Large intestine (tissue), 3 donors: Measurements from ENCODE around the gene RTN4. TPM values are rescaled to one million over a fixed set of nuclear protein-coding genes. Genes with fewer than 3 reads are reported as not detected.

Experiments used
- DNase-seq, 2 donors: peaks; one replicate each; pipeline versions ENCODE4 v3.0.0 to v3.0.0-alpha.2; 2013
- H3K27ac ChIP-seq: one replicate; pipeline ENCODE4 v1.5.1; 2013; ENCODE audit warnings: low read length
- H3K27me3 ChIP-seq: 2 replicates; pipeline ENCODE4 v1.6.1; 2013; ENCODE audit warnings: low read length; ENCODE audit not compliant: control insufficient read depth, insufficient read depth
- H3K36me3 ChIP-seq: 2 replicates; pipeline ENCODE4 v1.6.1; 2013; ENCODE audit warnings: low read length; ENCODE audit not compliant: control insufficient read depth, insufficient read depth
- H3K4me1 ChIP-seq: one replicate; pipeline ENCODE4 v1.6.1; 2013; ENCODE audit warnings: low read length; ENCODE audit not compliant: control insufficient read depth, insufficient read depth
- H3K4me3 ChIP-seq: one replicate; pipeline ENCODE4 v1.5.1; 2013; ENCODE audit warnings: low read length
- H3K9me3 ChIP-seq: one replicate; pipeline ENCODE4 v1.6.1; 2013; ENCODE audit warnings: mild to moderate bottlenecking, low read depth, low read length, moderate library complexity; ENCODE audit not compliant: control insufficient read depth
- WGBS: methylation state at CpG from one replicate; pipeline ENCODE4 v1.1.5; 2013; ENCODE audit warnings: low lambda C conversion rate; ENCODE audit not compliant: insufficient coverage; 5-methylcytosine and 5-hydroxymethylcytosine counted together
- polyA plus RNA-seq: library from polyadenylated mRNA; unstranded; fragments of 120-200 nt; gene quantifications from one replicate; pipeline ENCODE4 v1.2.1, GENCODE V29; 2013

The RTN4 gene
- polyA plus RNA-seq, 1 donor = 259 TPM

- peaks cover 12% of the 10 kb centered on the region for H3K36me3 ChIP-seq
- H3K27me3 ChIP-seq = no peaks in the 10 kb centered on the region
- 93% methylated on average over 3 of the region's 8 CpGs for WGBS
- H3K27ac ChIP-seq = no peak overlapping the region
- peaks cover 18% of the 10 kb centered on the region for H3K4me1 ChIP-seq
- DNase-seq = no peak
- H3K9me3 ChIP-seq = no peaks in the 10 kb centered on the region
- no peak overlapping the region for H3K4me3 ChIP-seq
These were observed 86.0 kb downstream of the RTN4 start for GRCh38 chr2:54964271-54964670.

DNA sequence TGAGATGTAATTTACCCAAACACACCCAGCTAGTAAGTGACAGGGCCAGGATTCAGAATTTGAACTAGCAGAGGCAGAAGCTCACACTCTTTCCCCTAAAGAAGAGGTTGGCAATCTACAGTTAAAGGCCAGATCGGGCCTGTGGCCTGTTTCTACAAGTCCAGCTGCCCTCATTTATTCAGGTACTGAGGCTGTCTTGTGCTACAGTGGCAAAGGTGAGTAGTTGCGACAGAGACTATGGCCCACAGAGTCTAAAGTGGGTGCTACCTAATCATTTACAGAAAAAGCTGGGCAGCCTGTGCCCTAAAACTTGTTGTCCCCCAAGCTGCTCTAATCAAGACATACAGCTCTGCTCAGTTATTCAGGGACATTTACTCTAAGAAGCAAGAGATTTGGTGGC, 86.8 kb downstream of the RTN4 start:
- Histone ChIP-seq H3K27ac (peak overlapping the region; percentile 80), H3K4me3 (no peak overlapping the region), H3K27me3 (no peaks in the 10 kb centered on the region), H3K4me1 (peaks cover 18% of the 10 kb centered on the region), H3K36me3 (peaks cover 4% of the 10 kb centered on the region), H3K9me3 (no peaks in the 10 kb centered on the region)
- WGBS = no CpG with 5 or more reads among the region's 2 CpGs
- DNase-seq = peak; percentile 54 to 73

DNA sequence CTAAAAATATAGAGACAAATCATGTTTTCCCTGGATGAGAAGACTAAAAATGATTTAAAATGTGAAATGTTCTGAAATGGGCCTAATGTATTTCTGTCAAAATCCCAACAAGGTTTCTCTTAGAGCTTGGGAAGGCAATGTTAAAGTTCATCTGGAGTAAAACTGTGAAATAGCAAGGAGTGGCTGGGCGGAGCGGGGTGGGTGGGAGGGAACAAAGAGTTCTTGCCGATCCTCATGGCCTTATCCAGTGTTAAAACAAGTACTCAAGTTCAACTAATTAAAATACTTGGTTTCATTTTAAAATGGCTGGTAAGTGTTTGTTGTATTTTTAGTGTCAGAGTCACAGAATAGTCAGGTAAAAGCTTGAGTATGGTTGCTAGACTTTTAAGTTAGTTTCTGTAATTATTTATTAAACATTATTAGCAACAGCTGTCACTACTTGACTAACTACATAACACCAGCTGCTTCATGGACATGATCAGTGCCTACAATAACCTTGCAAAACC, 87.3 kb downstream of the RTN4 start:
- no CpG with 5 or more reads among the region's 3 CpGs for WGBS
- H3K27ac ChIP-seq = peak overlapping the region; percentile 80
- no peaks in the 10 kb centered on the region for H3K9me3 ChIP-seq
- peaks cover 18% of the 10 kb centered on the region for H3K4me1 ChIP-seq
- no peaks in the 10 kb centered on the region for H3K36me3 ChIP-seq
- no peak overlapping the region for H3K4me3 ChIP-seq
- H3K27me3 ChIP-seq = no peaks in the 10 kb centered on the region
- DNase-seq = peak; percentile 26 to 69

DNA sequence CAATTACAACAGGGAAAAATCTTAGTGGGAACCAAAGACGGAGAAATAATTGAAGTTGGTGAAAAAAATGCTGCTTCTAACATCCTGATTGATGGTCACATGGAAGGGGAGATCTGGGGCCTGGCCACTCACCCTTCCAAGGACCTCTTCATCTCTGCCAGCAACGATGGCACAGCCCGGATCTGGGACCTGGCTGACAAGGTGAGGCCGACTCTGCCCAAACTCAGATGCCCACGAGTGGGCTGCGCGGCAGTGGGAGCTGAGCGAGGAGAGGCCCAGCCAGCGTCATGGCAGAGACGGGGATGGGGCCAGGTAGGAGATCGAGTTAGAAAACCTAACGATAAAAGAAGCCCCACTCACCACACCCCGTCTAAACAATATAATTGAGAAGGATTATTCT, 87.7 kb downstream of the RTN4 start:
- Histone ChIP-seq H3K4me1 (peaks cover 18% of the 10 kb centered on the region), H3K9me3 (no peaks in the 10 kb centered on the region), H3K27me3 (no peaks in the 10 kb centered on the region), H3K4me3 (no peak overlapping the region), H3K27ac (peak overlapping the region; percentile 80), H3K36me3 (no peaks in the 10 kb centered on the region)
- no CpG with 5 or more reads among the region's 13 CpGs for WGBS
- DNase-seq = no peak

GRCh38 chr2:54960164-54960563, 90.1 kb downstream of the RTN4 start:
- Histone ChIP-seq H3K27me3 (no peaks in the 10 kb centered on the region), H3K9me3 (no peaks in the 10 kb centered on the region), H3K4me3 (no peak overlapping the region), H3K36me3 (no peaks in the 10 kb centered on the region), H3K27ac (no peak overlapping the region), H3K4me1 (peaks cover 25% of the 10 kb centered on the region)
- DNase-seq = no peak
- no CpG with 5 or more reads among the region's 7 CpGs for WGBS

DNA sequence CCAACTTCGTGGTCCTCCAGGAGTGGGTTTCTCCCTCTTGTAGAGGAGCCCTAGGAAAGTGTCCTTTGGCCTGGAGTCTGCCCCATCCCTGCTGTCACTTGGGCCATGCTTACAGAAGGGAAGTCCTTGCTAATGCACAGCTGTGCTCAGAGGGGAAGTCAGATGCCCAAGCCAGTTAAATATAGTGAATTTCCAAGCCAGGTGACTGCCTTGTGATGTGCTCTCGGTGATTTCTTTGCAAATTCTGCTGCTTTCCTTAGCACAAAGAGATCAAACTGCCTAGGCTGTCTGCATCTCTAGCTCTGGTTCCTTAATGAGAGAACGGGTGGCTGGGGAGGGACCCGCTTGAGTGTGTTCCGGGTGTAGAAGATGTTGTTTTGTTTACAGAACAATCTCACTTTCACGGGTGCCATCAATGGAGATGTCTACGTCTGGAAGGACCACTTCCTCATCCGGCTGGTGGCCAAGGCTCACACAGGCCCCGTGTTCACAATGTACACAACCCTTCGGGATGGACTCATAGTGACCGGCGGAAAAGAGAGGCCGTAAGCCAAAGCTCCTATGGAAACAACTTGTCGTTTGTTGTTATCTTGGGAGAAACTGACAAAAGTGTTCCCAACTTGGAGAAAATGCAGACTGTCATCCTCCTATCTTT, 91.4 kb downstream of the RTN4 start:
- H3K9me3 ChIP-seq = no peaks in the 10 kb centered on the region
- no peaks in the 10 kb centered on the region for H3K27me3 ChIP-seq
- no peak for DNase-seq
- H3K4me3 ChIP-seq = no peak overlapping the region
- no CpG with 5 or more reads among the region's 14 CpGs for WGBS
- H3K4me1 ChIP-seq = peaks cover 23% of the 10 kb centered on the region
- no peaks in the 10 kb centered on the region for H3K36me3 ChIP-seq
- H3K27ac ChIP-seq = no peak overlapping the region

GRCh38 chr2:54957321-54957999, 92.8 kb downstream of the RTN4 start:
- no peaks in the 10 kb centered on the region for H3K9me3 ChIP-seq
- no CpG with 5 or more reads among the region's 18 CpGs for WGBS

GRCh38 chr2:54956111-54956627, 94.1 kb downstream of the RTN4 start:
- peak in 1 of 2 donors; percentile 53 for DNase-seq
- H3K27ac ChIP-seq = peak overlapping the region; percentile 3
- H3K36me3 ChIP-seq = no peaks in the 10 kb centered on the region
- peaks cover 7% of the 10 kb centered on the region for H3K4me1 ChIP-seq
- no CpG with 5 or more reads among the region's 2 CpGs for WGBS
- H3K4me3 ChIP-seq = no peak overlapping the region
- no peaks in the 10 kb centered on the region for H3K9me3 ChIP-seq
- no peaks in the 10 kb centered on the region for H3K27me3 ChIP-seq

More at GRCh38 chr2:54957321-54957999, 92.8 kb downstream of the RTN4 start:
- no peak for DNase-seq
- no peak overlapping the region for H3K27ac ChIP-seq
- H3K36me3 ChIP-seq = no peaks in the 10 kb centered on the region
- peaks cover 11% of the 10 kb centered on the region for H3K4me1 ChIP-seq
- H3K4me3 ChIP-seq = no peak overlapping the region
- no peaks in the 10 kb centered on the region for H3K27me3 ChIP-seq

DNA sequence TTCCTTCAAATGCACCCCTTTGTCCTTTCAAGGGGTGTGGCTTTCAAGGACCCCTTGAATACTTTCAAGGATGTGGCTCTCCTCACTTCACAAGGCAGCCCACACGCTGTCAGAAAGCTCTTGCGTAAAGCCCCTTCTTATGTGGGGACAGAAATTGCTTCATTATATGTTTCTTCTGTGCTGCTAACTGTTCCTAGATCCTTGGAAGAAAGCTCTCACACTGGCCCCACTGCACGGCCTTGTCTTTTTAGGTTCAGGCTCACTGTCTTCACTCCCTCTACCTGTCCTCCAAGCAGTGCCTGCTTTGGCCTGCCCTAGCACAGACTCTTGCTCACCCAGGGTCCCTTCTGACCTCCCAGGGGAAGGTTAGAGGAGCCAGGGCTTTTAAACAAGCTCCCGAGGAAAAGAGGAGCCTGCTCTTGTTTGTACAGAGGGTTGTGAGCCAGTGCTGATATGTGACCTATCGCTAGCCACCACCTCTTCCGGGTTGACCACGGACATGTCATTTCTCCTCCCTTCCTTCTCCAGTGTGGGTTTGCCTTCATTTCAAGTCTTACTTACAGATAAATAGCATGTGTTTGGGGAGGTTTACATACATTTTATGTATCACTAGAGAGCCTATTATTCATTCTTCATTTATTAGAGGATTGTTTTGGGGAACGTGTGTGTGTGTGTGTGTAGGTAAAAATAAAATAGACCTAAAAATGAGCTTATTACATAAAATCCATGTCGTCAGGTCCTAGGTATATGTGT, 94.7 kb downstream of the RTN4 start:
- no peaks in the 10 kb centered on the region for H3K36me3 ChIP-seq
- H3K4me3 ChIP-seq = no peak overlapping the region
- no peak overlapping the region for H3K27ac ChIP-seq
- no peaks in the 10 kb centered on the region for H3K9me3 ChIP-seq
- no peaks in the 10 kb centered on the region for H3K27me3 ChIP-seq
- peak in 1 of 2 donors; percentile 36 for DNase-seq
- H3K4me1 ChIP-seq = peaks cover 7% of the 10 kb centered on the region
- WGBS = 32% methylated on average over 3 of the region's 9 CpGs

- peaks cover 7% of the 10 kb centered on the region for H3K4me1 ChIP-seq
- no peaks in the 10 kb centered on the region for H3K9me3 ChIP-seq
- H3K36me3 ChIP-seq = no peaks in the 10 kb centered on the region
- H3K4me3 ChIP-seq = no peak overlapping the region
- no peak overlapping the region for H3K27ac ChIP-seq
- no CpG with 5 or more reads among the region's 3 CpGs for WGBS
- DNase-seq = no peak
- H3K27me3 ChIP-seq = no peaks in the 10 kb centered on the region
These were observed 95.4 kb downstream of the RTN4 start for GRCh38 chr2:54954705-54955357.
